Liver (tissue), 9 donors: ENCODE results near the gene DTL. TPM values are rescaled to one million over a fixed set of nuclear protein-coding genes. Genes with fewer than 3 reads are reported as not detected.
A peak's percentile ranks its signal among the peaks of the same experiment; 100 is the strongest.
"Not testable (repeated sequence)": the region's sequence is repeated elsewhere in the genome, so short reads cannot be mapped to it uniquely, and the experiment has no call there.

ENCODE experiments used
- DNase-seq: peaks from one replicate; pipeline ENCODE4 v3.0.0-alpha.2; 2017; ENCODE audit warnings: low spot score
- H3K27ac ChIP-seq, 2 donors: one replicate each; pipeline ENCODE4 v1.7.0; 2013; ENCODE audit warnings: inconsistent platforms in 2 of 2, low read length in 2 of 2, control low read depth in 1 of 2, low read depth in 1 of 2, mild to moderate bottlenecking in 1 of 2
- H3K27me3 ChIP-seq, 4 donors: one replicate each; pipeline versions ENCODE4 v1.6.1 to v1.7.0; 2013; ENCODE audit warnings: low read length in 3 of 4, inconsistent platforms in 1 of 4, mild to moderate bottlenecking in 1 of 4, moderate library complexity in 1 of 4; ENCODE audit not compliant: control insufficient read depth in 4 of 4, insufficient read depth in 4 of 4
- H3K36me3 ChIP-seq, 4 donors: one replicate each; pipeline versions ENCODE4 v1.6.1 to v1.7.0; 2013; ENCODE audit warnings: low read length in 3 of 4, mild to moderate bottlenecking in 3 of 4, low read depth in 1 of 4, moderate library complexity in 1 of 4; ENCODE audit not compliant: control insufficient read depth in 4 of 4, insufficient read depth in 3 of 4
- H3K4me1 ChIP-seq, 4 donors: one replicate each; pipeline versions ENCODE4 v1.6.1 to v1.7.0; 2013; ENCODE audit warnings: low read length in 3 of 4, mild to moderate bottlenecking in 3 of 4, moderate library complexity in 1 of 4; ENCODE audit not compliant: control insufficient read depth in 4 of 4, insufficient read depth in 4 of 4
- H3K4me3 ChIP-seq, 3 donors: one replicate each; pipeline versions ENCODE4 v1.6.1 to v1.7.0; 2013; ENCODE audit warnings: low read length in 3 of 3, control low read depth in 1 of 3, low read depth in 1 of 3, mild to moderate bottlenecking in 1 of 3
- H3K9ac ChIP-seq, 2 donors: one replicate each; pipeline ENCODE4 v1.7.0; 2013; ENCODE audit warnings: low read length in 2 of 2, mild to moderate bottlenecking in 2 of 2, moderate library complexity in 2 of 2, control low read depth in 1 of 2, low read depth in 1 of 2
- H3K9me3 ChIP-seq, 4 donors: one replicate each; pipeline versions ENCODE4 v1.6.1 to v1.7.0; 2013; ENCODE audit warnings: low read length in 3 of 4; ENCODE audit not compliant: control insufficient read depth in 4 of 4
- EGR1 ChIP-seq, 2 donors: IDR thresholded peaks; 2 replicates each; pipeline ENCODE4 v1.6.1; 2016 to 2018; ENCODE audit warnings: antibody characterized with exemption in 2 of 2, low read depth in 2 of 2
- FOXA1 ChIP-seq: IDR thresholded peaks from 2 replicates; pipeline ENCODE4 v1.6.1; 2016; ENCODE audit warnings: antibody characterized with exemption
- FOXA2 ChIP-seq: IDR thresholded peaks from 2 replicates; pipeline ENCODE4 v1.6.1; 2016; ENCODE audit warnings: antibody characterized with exemption
- GABPA ChIP-seq, 2 donors: IDR thresholded peaks in 1 of 2; conservative IDR thresholded peaks in 1 of 2; 2 replicates each; pipeline ENCODE4 v1.6.1; 2016; ENCODE audit warnings: antibody characterized with exemption in 2 of 2, mild to moderate bottlenecking in 1 of 2, moderate library complexity in 1 of 2
- HNF4A ChIP-seq, 2 donors: conservative IDR thresholded peaks; 2 replicates each; pipeline ENCODE4 v1.6.1; 2016; ENCODE audit warnings: antibody characterized with exemption in 2 of 2, mild to moderate bottlenecking in 2 of 2
- HNF4G ChIP-seq: IDR thresholded peaks from 2 replicates; pipeline ENCODE4 v1.6.1; 2016; ENCODE audit warnings: antibody characterized with exemption
- JUND ChIP-seq, 2 donors: IDR thresholded peaks; 2 replicates each; pipeline ENCODE4 v1.6.1; 2016; ENCODE audit warnings: antibody characterized with exemption in 2 of 2
- MAX ChIP-seq: IDR thresholded peaks from 2 replicates; pipeline ENCODE4 v1.6.1; 2016; ENCODE audit warnings: antibody characterized with exemption
- NR2F2 ChIP-seq: IDR thresholded peaks from 2 replicates; pipeline ENCODE4 v1.6.1; 2016; ENCODE audit warnings: antibody characterized with exemption
- RAD21 ChIP-seq, 2 donors: IDR thresholded peaks; 2 replicates each; pipeline ENCODE4 v1.6.1; 2016; ENCODE audit warnings: antibody characterized with exemption in 2 of 2, mild to moderate bottlenecking in 2 of 2
- RXRA ChIP-seq, 2 donors: IDR thresholded peaks; 2 replicates each; pipeline ENCODE4 v1.6.1; 2017 to 2018; ENCODE audit warnings: antibody characterized with exemption in 2 of 2, mild to moderate bottlenecking in 1 of 2
- YY1 ChIP-seq: IDR thresholded peaks from 2 replicates; pipeline ENCODE4 v1.6.1; 2016; ENCODE audit warnings: antibody characterized with exemption, mild to moderate bottlenecking
- WGBS: extraction: QIAGEN DNeasy Blood & Tissue Kit; methylation state at CpG from one replicate; pipeline ENCODE4 v1.1.7; 2013; 5-methylcytosine and 5-hydroxymethylcytosine counted together
- polyA plus RNA-seq, 2 donors: library from polyadenylated mRNA; stranded (reverse) in 1 of 2; unstranded in 1 of 2; fragments of 200-250 nt in 1 of 2; fragments of >200 nt in 1 of 2; fragmentation: Nextera tagmentation in 1 of 2; extraction: Ambion mirVana in 1 of 2; gene quantifications; one replicate each; pipeline versions ENCODE4 v1.2.1 to v1.2.3, GENCODE V29; 2013 to 2015
- total RNA-seq, 2 donors: library from RNA; depleted of rRNA; stranded (reverse); fragments of >200 nt; gene quantifications; one replicate each; pipeline ENCODE4 v1.2.3, GENCODE V29; 2014
- TF ChIP-seq, protein P1 (sequence below): IDR thresholded peaks from 2 replicates; pipeline ENCODE4 v1.6.1; 2016; ENCODE audit warnings: antibody characterized with exemption
- TF ChIP-seq, protein P2 (sequence below): IDR thresholded peaks from 2 replicates; pipeline ENCODE4 v1.6.1; 2016; ENCODE audit warnings: antibody characterized with exemption
- TF ChIP-seq, protein P3 (sequence below): fragments of 150-350 bp; IDR thresholded peaks from 2 replicates; pipeline ENCODE4 v1.5.1; 2017; ENCODE audit warnings: improper control_type of control experiment, low read depth, low read length; ENCODE audit not compliant: missing input control
- donor health status: healthy.
- donor health status: healthy.
- donor health status: healthy.
- donor health status: healthy.
- donor health status: healthy.

The DTL gene
- total and polyA plus RNA-seq, 4 donors = 0.17 to 17.9 (median 0.73) TPM

DNA sequence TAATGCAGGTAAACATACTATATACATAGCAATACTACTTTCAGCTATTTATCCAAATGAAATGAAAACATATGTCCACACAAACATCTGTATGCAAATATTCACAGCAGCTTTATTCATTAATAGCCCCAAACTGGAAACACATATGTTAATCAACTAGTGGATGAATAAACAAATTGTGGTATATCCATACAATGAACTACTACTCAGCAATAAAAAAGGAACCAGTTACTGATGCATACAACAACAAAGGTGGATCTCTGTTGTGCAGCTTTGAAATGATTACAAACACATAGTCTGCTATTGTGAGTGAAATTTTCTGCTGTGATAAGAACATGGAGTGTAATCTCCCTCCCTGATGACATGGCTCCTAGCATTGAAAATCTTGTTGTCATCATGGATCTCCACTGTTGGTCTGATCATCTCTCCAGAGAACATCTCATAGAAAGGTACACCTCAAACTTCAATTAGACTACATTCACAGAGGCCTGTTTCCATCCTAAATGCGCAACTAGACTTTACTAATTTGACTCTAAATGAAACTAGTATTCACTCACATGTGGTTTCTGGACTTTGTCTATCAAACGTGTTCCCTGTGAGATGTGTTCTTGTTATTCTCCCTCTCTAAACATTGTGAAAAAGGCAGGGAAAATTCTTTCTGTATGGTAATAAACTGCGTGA lies 10.9 kb upstream of the DTL start:
- no peak overlapping the region for H3K9ac ChIP-seq
- no peaks in the 10 kb centered on the region for H3K9me3 ChIP-seq
- no peak overlapping the region for H3K27ac ChIP-seq
- peaks cover 2 to 15% (median 10%) of the 10 kb centered on the region in 4 donors for H3K4me1 ChIP-seq
- H3K27me3 ChIP-seq = no peaks in the 10 kb centered on the region
- H3K36me3 ChIP-seq = no peaks in the 10 kb centered on the region
- TF ChIP-seq FOXA1 = no peak
- TF ChIP-seq, protein P1, sequence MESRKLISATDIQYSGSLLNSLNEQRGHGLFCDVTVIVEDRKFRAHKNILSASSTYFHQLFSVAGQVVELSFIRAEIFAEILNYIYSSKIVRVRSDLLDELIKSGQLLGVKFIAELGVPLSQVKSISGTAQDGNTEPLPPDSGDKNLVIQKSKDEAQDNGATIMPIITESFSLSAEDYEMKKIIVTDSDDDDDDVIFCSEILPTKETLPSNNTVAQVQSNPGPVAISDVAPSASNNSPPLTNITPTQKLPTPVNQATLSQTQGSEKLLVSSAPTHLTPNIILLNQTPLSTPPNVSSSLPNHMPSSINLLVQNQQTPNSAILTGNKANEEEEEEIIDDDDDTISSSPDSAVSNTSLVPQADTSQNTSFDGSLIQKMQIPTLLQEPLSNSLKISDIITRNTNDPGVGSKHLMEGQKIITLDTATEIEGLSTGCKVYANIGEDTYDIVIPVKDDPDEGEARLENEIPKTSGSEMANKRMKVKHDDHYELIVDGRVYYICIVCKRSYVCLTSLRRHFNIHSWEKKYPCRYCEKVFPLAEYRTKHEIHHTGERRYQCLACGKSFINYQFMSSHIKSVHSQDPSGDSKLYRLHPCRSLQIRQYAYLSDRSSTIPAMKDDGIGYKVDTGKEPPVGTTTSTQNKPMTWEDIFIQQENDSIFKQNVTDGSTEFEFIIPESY = no peak
- TF ChIP-seq, protein P2, sequence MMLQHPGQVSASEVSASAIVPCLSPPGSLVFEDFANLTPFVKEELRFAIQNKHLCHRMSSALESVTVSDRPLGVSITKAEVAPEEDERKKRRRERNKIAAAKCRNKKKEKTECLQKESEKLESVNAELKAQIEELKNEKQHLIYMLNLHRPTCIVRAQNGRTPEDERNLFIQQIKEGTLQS = no peak
- TF ChIP-seq EGR1 (IDR thresholded peaks at IDR 0.05; ENCODE audit: low read depth in 2 of 2) = no peak
- no peak for TF ChIP-seq YY1
- TF ChIP-seq MAX = no peak
- no peak for TF ChIP-seq NR2F2
- no peak for TF ChIP-seq RXRA (IDR thresholded peaks at IDR 0.05)
- no peak for TF ChIP-seq RAD21 (IDR thresholded peaks at IDR 0.05)
- TF ChIP-seq HNF4A (conservative IDR thresholded peaks at IDR 0.05) = no peak
- no peak for DNase-seq
- WGBS = 81% methylated on average over 3 of the region's 3 CpGs
- no peak overlapping the region for H3K4me3 ChIP-seq

- not testable (repeated sequence) for H3K27ac ChIP-seq, H3K4me3 ChIP-seq, H3K9me3 ChIP-seq, H3K36me3 ChIP-seq, DNase-seq, H3K9ac ChIP-seq, H3K27me3 ChIP-seq
- 87% methylated on average over 10 of the region's 10 CpGs for WGBS
- peaks cover 3 to 27% (median 14%) of the 10 kb centered on the region in 4 donors for H3K4me1 ChIP-seq
Measured at GRCh38 chr1:212027727-212028126, 7.8 kb upstream of the DTL start.

DNA sequence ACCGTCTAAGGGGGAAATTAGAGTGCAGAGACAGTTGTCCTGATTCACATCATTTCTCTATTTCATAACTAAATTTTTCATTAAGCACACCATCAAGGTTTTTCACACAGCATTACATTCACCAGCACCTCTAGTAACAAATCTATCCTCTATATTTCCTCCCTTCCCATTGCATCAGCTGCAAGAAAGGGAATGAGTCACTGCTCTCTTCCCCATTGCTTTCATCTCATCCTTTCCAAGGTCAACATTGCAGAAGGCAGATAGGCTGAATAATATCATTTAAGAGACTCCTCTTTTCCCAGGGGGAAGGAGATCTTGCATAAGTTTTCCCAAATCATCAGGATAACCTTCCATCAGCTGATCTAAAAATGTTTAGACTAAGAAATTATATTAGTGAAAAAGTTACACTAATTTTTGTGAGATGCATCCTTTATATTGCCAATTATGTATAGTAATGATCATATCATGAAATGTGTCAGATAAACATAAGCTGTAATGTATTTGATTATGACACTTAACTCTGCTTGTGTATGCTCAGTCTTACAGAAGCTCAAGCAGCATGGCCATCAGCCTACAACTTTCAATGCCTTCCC lies 4.5 kb upstream of the DTL start:
- Histone ChIP-seq H3K9me3 (no peaks in the 10 kb centered on the region), H3K4me1 (peaks cover 3 to 37% (median 20%) of the 10 kb centered on the region in 4 donors), H3K36me3 (no peaks in the 10 kb centered on the region), H3K27me3 (no peaks in the 10 kb centered on the region), H3K9ac (no peak overlapping the region), H3K4me3 (no peak overlapping the region), H3K27ac (peak overlapping the region in 1 of 2 donors; percentile 7)
- DNase-seq = no peak
- 89% methylated on average over 1 of the region's 1 CpG for WGBS
- TF ChIP-seq FOXA2 (peak; percentile 12), HNF4G (no peak), FOXA1 (no peak), RAD21 (IDR thresholded peaks at IDR 0.05) (no peak), YY1 (no peak), GABPA (IDR thresholded peaks at IDR 0.05 in 1 of 2, conservative IDR thresholded peaks at IDR 0.05 in 1 of 2) (no peak), NR2F2 (no peak), EGR1 (IDR thresholded peaks at IDR 0.05; ENCODE audit: low read depth in 2 of 2) (no peak), HNF4A (conservative IDR thresholded peaks at IDR 0.05) (peak in 1 of 2 donors; percentile 15), JUND (IDR thresholded peaks at IDR 0.05) (peak; percentile 90 to 95), RXRA (IDR thresholded peaks at IDR 0.05) (peak in 1 of 2 donors; percentile 17)
- TF ChIP-seq, protein P1 = no peak
- TF ChIP-seq, protein P2 = peak; percentile 88
- TF ChIP-seq, protein P3, sequence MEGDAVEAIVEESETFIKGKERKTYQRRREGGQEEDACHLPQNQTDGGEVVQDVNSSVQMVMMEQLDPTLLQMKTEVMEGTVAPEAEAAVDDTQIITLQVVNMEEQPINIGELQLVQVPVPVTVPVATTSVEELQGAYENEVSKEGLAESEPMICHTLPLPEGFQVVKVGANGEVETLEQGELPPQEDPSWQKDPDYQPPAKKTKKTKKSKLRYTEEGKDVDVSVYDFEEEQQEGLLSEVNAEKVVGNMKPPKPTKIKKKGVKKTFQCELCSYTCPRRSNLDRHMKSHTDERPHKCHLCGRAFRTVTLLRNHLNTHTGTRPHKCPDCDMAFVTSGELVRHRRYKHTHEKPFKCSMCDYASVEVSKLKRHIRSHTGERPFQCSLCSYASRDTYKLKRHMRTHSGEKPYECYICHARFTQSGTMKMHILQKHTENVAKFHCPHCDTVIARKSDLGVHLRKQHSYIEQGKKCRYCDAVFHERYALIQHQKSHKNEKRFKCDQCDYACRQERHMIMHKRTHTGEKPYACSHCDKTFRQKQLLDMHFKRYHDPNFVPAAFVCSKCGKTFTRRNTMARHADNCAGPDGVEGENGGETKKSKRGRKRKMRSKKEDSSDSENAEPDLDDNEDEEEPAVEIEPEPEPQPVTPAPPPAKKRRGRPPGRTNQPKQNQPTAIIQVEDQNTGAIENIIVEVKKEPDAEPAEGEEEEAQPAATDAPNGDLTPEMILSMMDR = no peak
